Fibroblast of mammary gland (primary cell): ENCODE measurements around the gene SNX5.

Source experiments
- DNase-seq: peaks from one replicate; pipeline ENCODE4 v3.0.0-alpha.2; 2010; ENCODE audit warnings: low read depth
- H3K4me3 ChIP-seq: 2 replicates; pipeline ENCODE4 v1.5.1; 2011; ENCODE audit warnings: low read depth, mild to moderate bottlenecking, low read length, moderate library complexity; ENCODE audit not compliant: control insufficient read depth
- TF ChIP-seq, protein P1 (sequence below): conservative IDR thresholded peaks from 2 replicates; pipeline ENCODE4 v1.5.1; 2011; ENCODE audit warnings: low read depth, low read length, inconsistent platforms; ENCODE audit not compliant: control insufficient read depth, insufficient read depth

The SNX5 gene

DNA sequence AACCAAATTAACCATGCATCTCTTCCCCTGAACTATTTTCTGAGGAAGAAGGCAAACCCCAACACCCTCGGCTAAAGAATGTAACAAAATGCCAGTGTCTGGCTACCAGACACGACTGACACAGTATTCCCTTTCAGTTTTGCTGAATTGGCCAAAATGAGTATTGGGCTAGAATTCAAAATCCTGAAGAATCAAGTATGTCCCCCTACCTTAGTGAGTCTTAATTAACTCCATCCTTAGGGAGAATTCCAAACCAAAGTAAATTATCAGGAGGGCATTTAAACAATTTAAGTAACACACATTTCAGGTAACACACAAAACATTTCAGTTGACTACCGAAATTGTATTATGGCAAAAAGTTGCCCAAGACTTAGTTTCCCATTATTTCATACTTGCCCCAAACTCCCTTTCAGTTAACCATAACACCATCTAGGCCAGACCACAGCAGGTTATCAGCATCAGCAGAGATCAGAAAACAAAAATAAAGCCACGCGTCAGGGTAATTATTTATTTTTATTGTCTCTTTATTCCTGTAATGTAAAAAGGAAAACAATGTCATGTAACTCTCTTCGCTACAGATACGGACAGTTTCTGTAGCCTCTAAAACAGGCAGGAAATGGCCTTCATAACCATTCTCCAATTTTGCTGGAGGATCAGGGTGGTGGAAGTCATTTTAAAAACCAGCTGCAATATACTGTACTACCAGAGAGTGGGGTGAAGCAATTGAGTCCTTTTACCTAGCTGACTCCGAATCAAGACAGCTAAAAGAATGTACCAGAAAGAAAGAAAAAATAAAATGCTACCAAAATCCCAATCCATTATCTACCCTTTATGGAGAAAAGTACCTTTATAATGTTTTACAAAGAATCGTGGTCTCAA is 1.9 kb downstream of the SNX5 start:
- DNase-seq = peak; percentile 60
- TF ChIP-seq, protein P1, sequence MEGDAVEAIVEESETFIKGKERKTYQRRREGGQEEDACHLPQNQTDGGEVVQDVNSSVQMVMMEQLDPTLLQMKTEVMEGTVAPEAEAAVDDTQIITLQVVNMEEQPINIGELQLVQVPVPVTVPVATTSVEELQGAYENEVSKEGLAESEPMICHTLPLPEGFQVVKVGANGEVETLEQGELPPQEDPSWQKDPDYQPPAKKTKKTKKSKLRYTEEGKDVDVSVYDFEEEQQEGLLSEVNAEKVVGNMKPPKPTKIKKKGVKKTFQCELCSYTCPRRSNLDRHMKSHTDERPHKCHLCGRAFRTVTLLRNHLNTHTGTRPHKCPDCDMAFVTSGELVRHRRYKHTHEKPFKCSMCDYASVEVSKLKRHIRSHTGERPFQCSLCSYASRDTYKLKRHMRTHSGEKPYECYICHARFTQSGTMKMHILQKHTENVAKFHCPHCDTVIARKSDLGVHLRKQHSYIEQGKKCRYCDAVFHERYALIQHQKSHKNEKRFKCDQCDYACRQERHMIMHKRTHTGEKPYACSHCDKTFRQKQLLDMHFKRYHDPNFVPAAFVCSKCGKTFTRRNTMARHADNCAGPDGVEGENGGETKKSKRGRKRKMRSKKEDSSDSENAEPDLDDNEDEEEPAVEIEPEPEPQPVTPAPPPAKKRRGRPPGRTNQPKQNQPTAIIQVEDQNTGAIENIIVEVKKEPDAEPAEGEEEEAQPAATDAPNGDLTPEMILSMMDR = peak; percentile 20
- peak overlapping the region; percentile 79 for H3K4me3 ChIP-seq

DNA sequence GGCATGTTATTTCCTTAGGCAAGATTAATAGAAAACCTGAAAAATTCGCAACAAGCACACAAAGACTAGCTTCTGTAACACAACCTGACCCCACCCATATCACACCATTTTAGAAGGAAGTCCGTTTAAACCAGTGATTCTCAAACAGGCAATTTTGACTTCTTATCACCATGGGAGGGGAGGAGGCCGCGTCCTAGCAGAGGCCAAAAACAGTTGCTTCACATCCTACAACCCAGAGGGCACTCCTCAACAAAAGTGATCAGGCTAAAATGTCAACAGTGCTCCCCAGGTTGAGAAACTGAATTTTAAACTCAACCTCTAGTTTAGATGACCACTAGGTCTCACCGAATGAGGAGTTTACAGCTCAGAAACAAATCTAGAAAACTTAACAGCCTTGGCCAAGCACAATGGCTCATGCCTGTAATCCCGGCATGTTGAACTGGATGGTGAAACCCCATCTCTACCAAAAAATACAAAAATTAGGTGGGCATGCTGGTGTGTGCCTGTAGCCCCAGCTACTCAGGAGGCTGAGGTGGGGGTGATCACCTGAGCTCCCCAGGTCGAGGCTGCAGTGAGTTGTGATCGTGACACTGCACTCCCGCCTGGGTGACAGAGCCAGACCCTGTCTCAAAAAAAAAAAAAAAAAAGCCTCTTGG is 3.4 kb downstream of the SNX5 start:
- peak overlapping the region; percentile 79 for H3K4me3 ChIP-seq
- TF ChIP-seq, protein P1 = no peak
- DNase-seq = no peak

DNA sequence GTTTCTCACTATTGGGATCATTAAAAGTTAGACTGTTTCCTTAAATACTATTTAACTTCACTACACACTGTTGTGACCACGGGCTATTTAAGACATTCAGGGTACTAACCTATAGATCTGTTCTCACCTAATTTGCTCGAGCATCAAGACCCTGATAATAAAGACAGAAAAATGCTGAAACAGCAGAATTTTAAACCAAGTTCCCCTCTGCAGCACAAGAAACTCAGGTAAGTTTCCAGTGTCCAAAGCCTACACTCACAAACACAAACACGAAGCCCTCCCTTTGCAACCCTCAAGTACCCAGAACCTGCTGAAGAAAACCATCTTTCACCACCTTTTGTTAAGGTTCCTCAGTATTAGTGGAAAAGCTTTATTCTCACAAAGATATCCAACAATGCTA is 4.0 kb downstream of the SNX5 start:
- DNase-seq = no peak
- H3K4me3 ChIP-seq = no peak overlapping the region
- TF ChIP-seq, protein P1 = no peak

DNA sequence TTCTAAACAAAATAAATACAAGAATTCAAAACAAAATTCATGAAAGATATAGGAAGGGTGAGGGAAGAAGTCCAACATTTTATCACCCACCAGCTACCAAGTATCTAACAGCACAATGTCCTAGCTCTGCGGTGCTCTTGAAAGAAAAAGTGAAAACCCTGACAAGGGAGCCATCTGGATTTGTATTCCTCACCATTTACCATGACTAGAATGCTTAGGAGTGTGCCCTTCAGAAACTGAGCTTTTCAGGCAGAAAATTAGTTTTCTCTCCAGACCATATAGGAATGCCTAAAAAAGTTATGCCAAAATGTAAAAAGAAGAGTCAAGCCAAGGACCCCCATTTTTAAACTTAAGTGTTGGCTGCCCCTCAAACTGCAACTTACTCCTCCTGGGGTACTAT is 4.5 kb downstream of the SNX5 start:
- TF ChIP-seq, protein P1 = no peak
- H3K4me3 ChIP-seq = no peak overlapping the region
- DNase-seq = no peak

DNA sequence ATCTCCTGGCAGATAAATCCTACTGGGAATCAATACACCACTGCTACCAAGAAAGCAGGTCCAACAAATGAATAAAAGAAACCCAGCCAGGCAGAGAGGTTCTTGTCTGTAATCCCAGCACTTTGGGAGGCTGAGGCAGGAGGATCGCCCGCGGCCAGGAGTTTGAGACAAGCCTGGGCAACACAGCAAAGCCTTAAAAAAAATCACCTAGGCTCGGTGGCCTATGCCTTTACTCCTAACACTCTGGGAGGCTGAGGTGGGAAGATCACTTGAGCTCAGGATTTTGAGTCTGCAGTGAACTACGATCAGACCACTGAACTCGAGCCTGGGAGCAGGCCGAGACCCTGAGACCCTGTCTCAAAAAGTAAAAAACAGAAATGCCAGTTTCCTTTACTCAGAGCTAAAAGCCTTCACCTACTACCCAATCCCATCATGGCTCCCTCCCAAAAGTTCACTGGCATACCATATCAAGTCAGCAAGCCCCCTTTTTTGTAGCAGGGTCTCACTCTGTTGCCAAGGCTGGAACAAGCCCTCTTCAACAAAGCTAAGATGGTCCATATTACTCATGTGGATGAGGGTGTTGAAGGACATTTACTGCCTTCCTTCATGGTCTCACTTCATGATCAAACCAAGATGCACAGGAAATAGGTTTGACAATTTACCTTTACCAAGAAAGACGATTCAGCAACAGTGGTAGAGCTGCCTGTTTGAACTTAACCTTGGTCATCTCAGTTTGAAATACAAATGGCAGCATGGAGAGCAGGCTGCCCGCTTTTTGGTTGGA is 5.3 kb downstream of the SNX5 start:
- H3K4me3 ChIP-seq = no peak overlapping the region
- TF ChIP-seq, protein P1 = no peak
- no peak for DNase-seq

DNA sequence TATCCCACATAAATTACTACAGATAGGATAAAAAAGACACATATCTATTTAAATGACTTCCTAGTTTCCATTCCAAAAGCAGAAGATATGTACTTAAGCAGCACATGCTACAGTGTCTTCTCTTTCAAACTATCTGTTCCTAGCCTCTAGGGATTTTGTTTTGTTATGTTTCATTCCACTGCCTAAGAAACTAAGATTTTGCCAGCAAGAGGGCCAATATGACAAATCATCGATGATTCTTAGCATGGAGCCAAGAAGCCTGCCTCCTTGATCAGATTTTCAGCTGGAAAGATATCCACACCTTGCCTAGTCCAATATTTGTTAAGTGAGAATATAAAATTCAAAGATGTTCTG is 7.0 kb downstream of the SNX5 start:
- no peak overlapping the region for H3K4me3 ChIP-seq
- peak; percentile 64 for DNase-seq
- TF ChIP-seq, protein P1 = no peak
